GM12878 (cell line): ENCODE data around the gene CARM1. TPM values are rescaled to one million over a fixed set of nuclear protein-coding genes. Genes with fewer than 3 reads are reported as not detected.

Experiments used
- ATAC-seq: fragments of 200-7000 bp; cut with Tn5 transposase; 3 replicates; pipeline ENCODE4 v1.9.1; 2020; ENCODE audit warnings: mild to moderate bottlenecking, moderate library complexity
- BruUV-seq: library from RNA; stranded (reverse); fragments of 400-500 nt; replicated peaks from 2 replicates; lab custom pipeline; 2021; lab: Mats Ljungman, UMichigan
- CTCF ChIA-PET: fragments of 300-600 bp; sonication (Branson Sonifier 250); formaldehyde crosslinking; extraction: SDS; loops from one replicate; lab custom pipeline; 2021; ENCODE audit warnings: inconsistent platforms; lab: Yijun Ruan, JAX
- POLR2A ChIA-PET: fragments of 350-600 bp; formaldehyde crosslinking; extraction: SDS; loops from one replicate; lab custom pipeline; 2021; ENCODE audit warnings: inconsistent platforms; lab: Charles Lee
- RAD21 ChIA-PET: fragments of 300-600 bp; sonication (Branson Sonifier 250); formaldehyde crosslinking; loops from one replicate; lab custom pipeline; 2023; ENCODE audit warnings: antibody characterized with exemption; ENCODE audit not compliant: unreplicated experiment; lab: Charles Lee
- SMC1A ChIA-PET: fragments of 300-600 bp; sonication (Branson Sonifier 250); formaldehyde crosslinking; loops from one replicate; lab custom pipeline; 2023; ENCODE audit not compliant: unreplicated experiment, uncharacterized antibody; lab: Charles Lee
- DNase-seq: peaks from one replicate; pipeline ENCODE4 v3.0.0-alpha.2; 2011; ENCODE audit warnings: low read depth, low spot score
- FAIRE-seq: peaks from 3 replicates; lab custom pipeline; 2011; peaks lifted over from hg19 to GRCh38; lab: Jason Lieb, UNC
- H2AFZ ChIP-seq: 2 replicates; pipeline ENCODE4 v1.6.0; 2011; ENCODE audit warnings: low read depth, low read length, control low read depth; ENCODE audit not compliant: control insufficient read depth
- H3K27ac ChIP-seq: 2 replicates; pipeline ENCODE4 v1.5.1; 2011; ENCODE audit warnings: control low read depth; ENCODE audit not compliant: control insufficient read depth, insufficient read depth
- H3K27me3 ChIP-seq, 2 experiments: replicated peaks in 1 of 2; 2 replicates each; pipeline versions ENCODE4 v1.6.0 to v1.6.1; 2011; ENCODE audit warnings: low read length in 1 of 2; ENCODE audit not compliant: control insufficient read depth in 2 of 2, insufficient read depth in 2 of 2
- H3K36me3 ChIP-seq, 2 experiments: 2 replicates each; pipeline ENCODE4 v1.5.1; 2011; ENCODE audit warnings: low read length in 1 of 2; ENCODE audit not compliant: control insufficient read depth in 2 of 2, insufficient read depth in 2 of 2
- H3K4me1 ChIP-seq: 2 replicates; pipeline ENCODE4 v1.6.1; 2011; ENCODE audit warnings: mild to moderate bottlenecking, low read length, moderate library complexity, mixed read lengths; ENCODE audit not compliant: control insufficient read depth, insufficient read depth
- H3K4me2 ChIP-seq: 2 replicates; pipeline ENCODE4 v1.6.0; 2011; ENCODE audit warnings: control low read depth; ENCODE audit not compliant: control insufficient read depth, insufficient read depth
- H3K4me3 ChIP-seq: fragments of 200-600 bp; sonication (generic); 2 replicates; pipeline ENCODE4 v1.5.1; 2016
- H3K79me2 ChIP-seq: 2 replicates; pipeline ENCODE4 v1.6.0; 2011; ENCODE audit warnings: low read length; ENCODE audit not compliant: control insufficient read depth, insufficient read depth
- H3K9ac ChIP-seq: 2 replicates; pipeline ENCODE4 v1.8.0; 2011; ENCODE audit warnings: low read length, control low read depth, mixed read lengths; ENCODE audit not compliant: control insufficient read depth, insufficient read depth
- H3K9me3 ChIP-seq: replicated peaks from 3 replicates; pipeline ENCODE4 v1.5.1; 2011; ENCODE audit warnings: mild to moderate bottlenecking, low read length; ENCODE audit not compliant: control insufficient read depth, insufficient read depth
- H4K20me1 ChIP-seq: 2 replicates; pipeline ENCODE4 v1.6.0; 2011; ENCODE audit not compliant: control insufficient read depth, insufficient read depth
- HDGF ChIP-seq: fragments of 450-650 bp; IDR thresholded peaks from 2 replicates; pipeline ENCODE4 v1.6.1; 2016; ENCODE audit warnings: antibody characterized with exemption
- JUND ChIP-seq: IDR thresholded peaks from 2 replicates; pipeline ENCODE4 v1.6.1; 2012; ENCODE audit warnings: low read depth, mild to moderate bottlenecking, low read length, improper control_type of control experiment, moderate library complexity
- POLR2AphosphoS2 ChIP-seq: IDR thresholded peaks from 2 replicates; pipeline ENCODE4 v1.6.1; 2011; ENCODE audit warnings: low read depth, mild to moderate bottlenecking, low read length, improper control_type of control experiment, moderate library complexity
- ZNF274 ChIP-seq: IDR thresholded peaks from one replicate; pipeline ENCODE4 v1.8.0; 2011; ENCODE audit not compliant: insufficient read length, insufficient read depth
- WGBS: methylation state at CpG from one replicate; pipeline ENCODE4 v1.1.6; 2016; ENCODE audit warnings: low lambda C conversion rate; ENCODE audit not compliant: insufficient replicate concordance, insufficient coverage; ENCODE audit errors: missing lambda C conversion rate; 5-methylcytosine and 5-hydroxymethylcytosine counted together
- in situ Hi-C: fragments of 300-500 bp; cut with MboI; formaldehyde crosslinking; loops from 9 replicates; pipeline ENCODE4 v1.14.3; 2018; ENCODE audit warnings: mixed read lengths
- intact Hi-C: fragments of 100-400 bp; cut with micrococcal nuclease; formaldehyde crosslinking; loops from one replicate; pipeline ENCODE4 v1.14.2; 2022; ENCODE audit not compliant: unreplicated experiment
- polyA plus RNA-seq, 11 experiments: library from polyadenylated mRNA; depleted of rRNA in 4 of 11; unstranded in 6 of 11; stranded (reverse) in 5 of 11; fragments of >200 nt; fragmentation: Nextera tagmentation in 4 of 11; fragmentation: Illumina TruSeq in 1 of 11; extraction: Ambion mirVana in 4 of 11; extraction: Trizol in 1 of 11; gene quantifications; 1 replicate in 1 of 11; 2 replicates in 10 of 11; pipeline versions ENCODE4 v1.2.1 to v1.2.3, GENCODE V29; 2011 to 2016; ENCODE audit warnings: inconsistent platforms in 2 of 11, missing spikeins in 2 of 11, low read depth in 1 of 11
- total RNA-seq, 4 experiments: library from RNA; depleted of rRNA in 3 of 4; stranded (reverse); fragments of >200 nt in 3 of 4; fragmentation: Illumina TruSeq in 1 of 4; extraction: Trizol in 1 of 4; gene quantifications; 2 replicates each; pipeline versions ENCODE4 v1.2.1 to v1.2.3, GENCODE V29; 2013 to 2021
- TF ChIP-seq, protein P1 (sequence below): fragments of 450-650 bp; IDR thresholded peaks from 2 replicates; pipeline ENCODE4 v1.6.1; 2018; ENCODE audit warnings: mild to moderate bottlenecking, low read depth, moderate library complexity; ENCODE audit not compliant: partially characterized antibody

CARM1 gene
- total and polyA plus RNA-seq, 10 of the 15 experiments (the other 5 are each of a cell fraction or from before 2014, with no cell fraction given): 0.45 to 116 (median 39.7) TPM

DNA sequence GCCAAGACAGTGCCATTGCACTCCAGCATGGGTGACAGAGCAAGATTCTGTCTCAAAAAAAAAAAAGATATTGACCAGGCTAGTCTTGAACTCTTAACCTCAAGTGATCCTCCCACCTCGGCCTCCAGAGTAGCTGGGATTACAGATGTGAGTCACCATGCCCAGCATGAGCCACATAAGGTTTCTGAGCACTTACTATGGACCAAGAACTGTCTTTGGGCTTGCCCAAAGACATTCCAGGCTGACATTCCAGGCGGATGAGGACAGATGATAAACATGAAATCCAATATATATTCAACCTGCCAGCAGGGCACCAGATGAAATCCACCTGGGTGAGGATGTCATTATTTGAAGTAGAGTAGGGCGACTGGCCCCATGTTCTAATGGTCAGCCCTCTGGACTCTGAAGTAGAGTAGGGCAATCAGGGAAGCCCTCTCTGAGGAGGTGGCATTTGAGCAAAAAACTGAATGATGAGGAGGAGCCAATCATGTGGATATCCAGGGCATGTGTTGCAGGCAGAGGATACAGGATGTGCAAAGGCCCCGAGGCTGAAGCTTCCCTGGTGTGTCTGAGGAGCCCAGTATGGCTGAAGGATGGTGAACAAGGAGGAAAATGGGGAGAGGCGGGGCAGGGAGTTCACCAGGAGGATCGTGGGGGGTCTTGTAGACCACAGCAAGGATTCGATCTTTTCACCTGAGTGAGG is 19.1 kb upstream of the CARM1 start:
- H3K9me3 ChIP-seq: no peaks in the 10 kb centered on the region
- no peaks in the 10 kb centered on the region for H4K20me1 ChIP-seq
- in situ Hi-C loops: no loop called here
- no peak for TF ChIP-seq ZNF274
- TF ChIP-seq HDGF: no peak
- TF ChIP-seq, protein P1, sequence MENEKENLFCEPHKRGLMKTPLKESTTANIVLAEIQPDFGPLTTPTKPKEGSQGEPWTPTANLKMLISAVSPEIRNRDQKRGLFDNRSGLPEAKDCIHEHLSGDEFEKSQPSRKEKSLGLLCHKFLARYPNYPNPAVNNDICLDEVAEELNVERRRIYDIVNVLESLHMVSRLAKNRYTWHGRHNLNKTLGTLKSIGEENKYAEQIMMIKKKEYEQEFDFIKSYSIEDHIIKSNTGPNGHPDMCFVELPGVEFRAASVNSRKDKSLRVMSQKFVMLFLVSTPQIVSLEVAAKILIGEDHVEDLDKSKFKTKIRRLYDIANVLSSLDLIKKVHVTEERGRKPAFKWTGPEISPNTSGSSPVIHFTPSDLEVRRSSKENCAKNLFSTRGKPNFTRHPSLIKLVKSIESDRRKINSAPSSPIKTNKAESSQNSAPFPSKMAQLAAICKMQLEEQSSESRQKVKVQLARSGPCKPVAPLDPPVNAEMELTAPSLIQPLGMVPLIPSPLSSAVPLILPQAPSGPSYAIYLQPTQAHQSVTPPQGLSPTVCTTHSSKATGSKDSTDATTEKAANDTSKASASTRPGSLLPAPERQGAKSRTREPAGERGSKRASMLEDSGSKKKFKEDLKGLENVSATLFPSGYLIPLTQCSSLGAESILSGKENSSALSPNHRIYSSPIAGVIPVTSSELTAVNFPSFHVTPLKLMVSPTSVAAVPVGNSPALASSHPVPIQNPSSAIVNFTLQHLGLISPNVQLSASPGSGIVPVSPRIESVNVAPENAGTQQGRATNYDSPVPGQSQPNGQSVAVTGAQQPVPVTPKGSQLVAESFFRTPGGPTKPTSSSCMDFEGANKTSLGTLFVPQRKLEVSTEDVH: no peak
- TF ChIP-seq JUND: no peak
- TF ChIP-seq POLR2AphosphoS2: no peak
- TF ChIP-seq, all 136 proteins: peak for 0
- ChIA-PET POLR2A (no interaction called here), SMC1A (no interaction called here), CTCF (interaction anchor here (1.4 to 4.3 kb wide), 3 partner anchors 11 to 135 kb away, joined by 6 to 42 read pairs (median 41); partner anchors contain the start of gene DNM2), RAD21 (no interaction called here)
- no peak overlapping the region for H3K27ac ChIP-seq
- FAIRE-seq: no peak
- peaks cover 9% of the 10 kb centered on the region for H3K4me1 ChIP-seq
- intact Hi-C loops: no loop called here
- BruUV-seq: no TSS peak
- no peak for DNase-seq
- no peaks in the 10 kb centered on the region for H3K36me3 ChIP-seq
- H3K79me2 ChIP-seq: no peaks in the 10 kb centered on the region
- H3K4me2 ChIP-seq: no peak overlapping the region
- WGBS: 42% methylated on average over 7 of the region's 7 CpGs
- no peak for ATAC-seq
- H3K4me3 ChIP-seq: no peak overlapping the region
- no peak overlapping the region for H2AFZ ChIP-seq
- H3K9ac ChIP-seq: no peak overlapping the region
- no peaks in the 10 kb centered on the region for H3K27me3 ChIP-seq
